Activated CD4-positive, CD25-positive, alpha-beta regulatory T cell treated with anti-CD3 and anti-CD28 coated beads, Interleukin-2, amount 50 U/mL, for 72 hours (primary cell): ENCODE measurements around the gene UNC5B.

Source experiments
- DNase-seq: peaks from one replicate; pipeline ENCODE4 v3.0.0; 2021

Gene UNC5B

GRCh38 chr10:71349406-71349805, 137.0 kb downstream of the UNC5B start:
- DNase-seq: no peak

- no peak for DNase-seq
Observed at GRCh38 chr10:71351087-71351486, 138.7 kb downstream of the UNC5B start.

GRCh38 chr10:71351628-71352319, 139.4 kb downstream of the UNC5B start:
- DNase-seq: no peak
